Measurements from ENCODE around the gene SLC5A12.
"Not testable (repeated sequence)": the region's sequence is repeated elsewhere in the genome, so short reads cannot be mapped to it uniquely, and the experiment has no call there.

The SLC5A12 gene

DNA sequence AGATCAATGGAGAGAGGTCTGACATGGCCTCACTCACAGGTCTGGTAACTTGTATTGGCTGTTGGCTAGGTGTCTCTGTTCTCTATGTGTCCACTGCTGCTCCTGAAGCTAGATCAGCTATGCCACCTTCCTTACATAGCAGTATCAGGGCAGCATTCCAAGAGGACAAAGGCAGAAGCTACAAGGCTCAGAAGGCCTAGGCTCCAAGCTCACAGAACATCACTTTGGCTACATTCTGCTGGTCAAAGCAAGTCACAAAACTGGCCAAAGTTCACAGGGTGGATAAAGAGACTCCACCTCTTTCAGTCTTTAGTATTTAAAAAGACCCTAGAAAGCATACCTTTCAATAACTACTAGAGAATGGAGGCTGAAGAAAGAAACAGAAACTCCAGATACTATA, 4.1 kb downstream of the SLC5A12 start:
- no peak for DNase-seq

DNA sequence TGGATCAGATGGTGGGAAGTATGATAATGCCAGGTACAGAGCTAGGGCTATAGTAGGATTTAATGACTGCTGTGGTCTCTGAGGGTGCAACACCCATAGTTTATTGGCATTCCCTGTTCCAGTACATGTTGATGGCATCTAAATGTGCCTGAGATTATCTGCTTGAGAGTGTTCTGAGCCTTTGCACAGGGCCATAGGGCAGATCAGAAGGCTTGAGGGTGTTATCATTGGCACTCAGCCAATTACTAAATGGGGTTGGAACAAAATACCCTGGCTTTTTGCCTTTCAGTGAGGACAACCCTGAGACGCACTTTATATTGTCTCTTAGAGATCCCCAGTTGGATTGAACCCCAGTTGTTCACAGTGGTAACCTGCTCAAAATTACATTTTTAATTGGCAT, 6.7 kb downstream of the SLC5A12 start:
- no peak for DNase-seq

DNA sequence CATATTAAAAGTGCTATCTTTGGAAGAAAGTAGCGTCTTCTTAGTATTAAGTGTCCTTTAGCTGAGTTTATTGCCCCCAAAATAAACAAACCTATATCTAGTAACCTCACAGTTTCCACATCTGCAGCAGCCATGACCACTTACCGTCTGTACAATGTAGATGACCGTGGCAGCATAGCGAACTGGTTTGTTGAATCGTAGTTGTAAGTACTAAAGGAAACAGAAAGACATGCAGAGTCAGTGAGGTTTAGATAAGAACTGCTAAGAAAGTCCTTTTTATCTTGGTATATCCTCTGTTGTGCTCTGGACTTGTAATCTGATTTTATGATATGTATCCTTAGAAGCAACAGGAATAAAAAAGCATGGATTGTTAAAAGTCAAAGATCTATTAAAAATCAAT, 9.4 kb downstream of the SLC5A12 start:
- DNase-seq: no peak

DNA sequence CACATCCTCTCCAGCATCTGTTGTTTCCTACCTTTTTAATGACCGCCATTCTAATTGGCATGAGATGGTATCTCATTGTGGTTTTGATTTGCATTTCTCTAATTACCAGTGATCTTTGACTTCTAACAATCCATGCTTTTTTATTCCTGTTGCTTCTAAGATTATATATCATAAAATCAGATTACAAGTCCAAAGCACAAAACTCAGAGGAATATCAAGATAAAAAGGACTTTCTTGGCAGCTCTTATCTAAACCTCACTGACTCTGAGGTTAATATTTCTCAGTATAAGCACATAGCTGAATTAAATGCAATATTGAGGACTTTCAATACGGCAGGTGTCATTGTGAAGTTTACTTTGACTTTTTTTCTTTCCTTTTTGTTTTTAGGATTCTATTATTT, 11.4 kb downstream of the SLC5A12 start:
- DNase-seq: no peak

DNA sequence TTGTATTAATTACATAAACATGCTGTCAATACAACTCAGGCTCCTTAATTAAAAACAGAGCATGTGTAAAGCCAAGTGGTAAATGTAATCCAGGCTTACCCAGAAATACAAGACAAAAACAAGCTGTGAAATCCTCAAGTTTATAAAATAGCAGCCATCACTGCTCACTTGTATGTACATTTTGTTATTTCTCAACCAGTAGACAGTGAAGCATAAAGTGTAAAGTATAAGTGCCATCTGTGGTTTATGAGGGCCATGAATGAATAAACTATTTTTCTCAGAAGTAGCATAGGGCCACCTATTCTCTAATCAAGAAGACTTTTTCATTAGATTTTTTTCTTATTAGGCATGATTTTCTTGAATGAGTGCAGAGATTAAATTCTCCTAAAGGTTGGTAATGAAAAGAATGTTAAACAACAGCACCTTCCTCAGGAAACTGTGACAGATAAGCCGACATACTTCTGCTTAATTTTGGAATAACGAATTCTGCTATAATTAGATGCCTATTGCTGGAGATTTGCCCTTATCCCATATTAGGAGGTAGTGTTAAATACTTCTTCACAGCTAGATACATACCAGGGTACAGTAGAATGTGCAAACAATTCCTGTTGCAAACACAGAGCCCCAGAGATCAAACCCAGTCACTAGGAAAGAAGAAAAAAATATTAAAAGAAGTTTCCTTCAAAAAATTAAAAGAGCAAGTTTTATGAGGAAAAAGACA, 13.0 kb downstream of the SLC5A12 start:
- DNase-seq: no peak

DNA sequence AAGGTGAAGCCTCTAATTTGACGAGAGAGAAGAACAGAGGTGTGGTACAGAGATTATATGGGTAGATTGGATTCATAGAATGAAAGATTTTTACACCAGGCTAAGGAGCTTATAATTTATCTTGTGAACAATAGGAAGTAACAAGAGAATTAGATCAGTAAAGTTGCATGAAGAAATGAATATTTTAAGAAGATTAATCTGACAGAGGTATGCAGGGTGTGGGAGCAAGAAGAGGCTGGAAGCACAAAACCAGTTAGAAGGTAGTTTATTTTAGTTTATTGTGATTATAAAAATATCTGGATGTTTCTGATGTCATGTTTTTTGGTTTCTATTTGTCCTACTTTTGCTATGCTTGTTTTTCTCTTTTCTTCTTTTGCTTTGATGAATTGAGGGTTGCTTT, 15.7 kb downstream of the SLC5A12 start:
- DNase-seq: no peak

DNA sequence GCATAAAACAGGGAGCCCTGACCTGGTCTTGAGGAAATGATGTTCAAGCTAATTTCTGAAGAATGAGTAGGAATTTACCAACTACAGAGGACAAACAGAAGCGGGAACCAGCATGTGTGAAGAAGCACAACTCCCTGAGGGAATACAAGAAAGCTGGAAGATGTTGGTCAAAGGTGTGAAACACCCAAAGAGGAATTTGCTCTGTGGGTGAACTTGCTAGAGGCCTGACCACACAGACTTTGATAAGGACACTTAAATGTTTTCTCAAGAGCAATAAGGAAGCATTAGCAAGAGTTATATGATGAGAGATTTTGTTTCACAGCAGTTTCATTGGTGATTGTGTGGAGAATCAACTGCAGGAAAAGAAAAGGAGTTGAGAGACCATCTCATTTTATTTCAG, 17.6 kb downstream of the SLC5A12 start:
- DNase-seq: no peak

DNA sequence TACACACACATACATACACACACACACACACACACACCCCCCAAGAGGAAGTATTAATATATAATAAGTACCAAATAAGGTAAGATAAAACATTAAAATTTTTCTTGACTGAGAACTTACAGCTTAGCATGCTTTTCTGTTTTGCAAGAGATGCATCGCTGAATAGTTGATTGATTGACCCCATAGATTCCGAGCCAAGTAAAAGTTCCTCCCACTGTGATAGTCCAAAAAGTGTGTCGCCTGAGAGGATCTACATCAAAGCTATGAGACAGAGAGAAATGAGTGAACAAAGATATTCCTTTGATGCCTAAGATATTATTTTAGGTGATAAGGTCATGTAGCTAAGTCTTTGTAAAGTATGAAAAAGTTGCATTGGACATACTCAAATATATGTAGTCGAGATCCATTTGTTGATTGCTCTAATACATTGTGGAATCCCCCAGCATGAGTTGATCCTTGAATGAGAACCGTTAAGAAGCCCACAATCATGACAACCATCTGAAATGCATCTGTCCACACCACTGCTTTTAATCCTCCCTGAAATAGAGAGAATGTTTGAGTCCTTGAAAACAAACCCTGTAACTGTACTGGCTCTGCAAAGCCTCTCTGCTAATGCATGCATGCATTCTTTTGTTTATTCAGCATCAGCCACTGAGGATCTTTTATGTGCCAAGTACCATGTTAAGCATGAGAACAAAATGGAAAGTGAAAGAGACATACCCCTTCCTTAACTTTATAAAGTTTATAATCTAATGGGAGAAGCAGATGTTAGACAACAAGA, 18.3 kb downstream of the SLC5A12 start:
- DNase-seq: no peak

DNA sequence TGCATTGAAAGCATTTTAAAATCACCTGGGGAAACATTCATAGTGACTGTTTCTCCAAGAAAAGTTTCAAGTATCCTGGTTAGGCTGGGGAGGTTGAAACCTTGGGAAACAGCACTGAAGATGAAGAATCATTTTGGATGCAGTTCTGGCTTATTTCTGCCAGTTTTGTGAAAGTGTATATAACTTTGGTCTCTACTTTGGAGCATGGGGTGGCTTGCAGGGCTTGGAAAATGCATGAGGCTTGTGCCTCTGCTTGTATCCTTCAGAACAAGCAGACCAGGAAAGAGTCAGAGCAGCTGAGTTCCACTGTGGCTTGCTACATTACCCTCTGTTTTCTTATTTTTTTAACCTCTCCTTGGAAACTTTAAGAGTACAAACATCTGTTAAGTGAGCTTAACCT, 19.5 kb downstream of the SLC5A12 start:
- no peak for DNase-seq

DNA sequence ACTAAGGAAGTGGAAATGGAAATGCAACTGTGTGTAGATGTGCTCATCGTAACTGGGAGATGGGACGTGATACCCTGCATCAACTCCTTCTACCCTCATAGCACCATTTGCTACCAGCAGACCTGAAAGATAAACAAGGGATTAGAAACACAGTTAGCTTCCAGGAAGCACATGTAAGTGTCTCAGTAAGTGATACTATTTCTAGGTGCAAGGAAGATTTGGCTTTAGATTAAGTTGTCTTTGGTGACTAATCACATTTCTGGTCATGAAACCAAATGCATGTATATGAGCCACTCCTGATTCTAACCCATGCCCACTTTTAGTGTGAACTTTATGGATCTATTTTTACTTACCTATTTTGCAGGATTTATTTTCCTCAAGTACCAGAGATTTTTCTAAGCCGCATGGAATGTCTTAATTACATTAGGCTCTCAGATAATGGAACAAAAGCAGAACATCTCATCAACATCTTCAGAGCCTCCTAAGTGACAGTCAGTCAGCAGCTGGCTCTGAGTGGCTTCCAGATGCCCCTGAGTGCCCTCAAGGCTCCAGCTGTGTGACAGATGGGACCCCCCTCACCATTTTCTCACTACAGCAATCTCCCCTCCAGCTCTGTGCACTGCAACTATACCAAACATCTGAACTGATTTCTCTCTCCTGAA, 21.2 kb downstream of the SLC5A12 start:
- peak; percentile 45 for DNase-seq

DNA sequence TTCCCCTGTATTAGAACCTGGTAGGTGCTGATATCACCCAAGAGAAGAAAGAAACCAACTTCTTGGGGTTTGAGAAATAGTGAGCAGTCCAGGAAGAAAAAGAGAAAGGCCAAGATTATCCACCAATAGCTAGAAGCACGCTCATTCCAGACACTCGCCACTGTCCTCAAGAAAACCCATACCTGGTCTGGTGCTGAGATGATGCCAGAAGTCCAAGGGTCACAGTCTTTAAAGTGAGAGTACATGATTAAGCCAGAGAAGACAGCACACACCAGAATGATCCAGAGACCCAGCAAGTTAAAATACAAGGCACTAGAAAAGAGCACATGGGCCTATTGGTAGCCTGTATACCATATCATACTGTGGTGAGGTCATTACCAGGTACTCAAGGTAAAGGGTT, 23.6 kb downstream of the SLC5A12 start:
- no peak for DNase-seq

DNA sequence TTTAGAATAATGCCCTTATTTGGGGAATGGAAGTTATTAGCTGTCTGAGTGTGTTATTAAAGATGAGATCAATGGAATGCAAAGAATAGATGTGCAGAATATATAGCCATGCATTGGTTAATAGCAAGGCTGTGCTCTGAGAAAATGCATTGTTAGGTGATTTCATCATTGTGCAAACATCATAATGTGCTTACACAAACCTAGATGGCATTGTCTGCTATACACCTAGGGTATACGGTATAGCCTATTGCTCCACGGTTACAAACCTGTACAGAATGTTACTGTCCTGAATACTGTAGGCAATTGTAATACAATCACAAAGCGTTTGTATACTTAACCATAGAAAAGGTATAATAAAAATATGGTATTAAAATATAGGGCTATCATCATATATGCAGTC, 25.5 kb downstream of the SLC5A12 start:
- no peak for DNase-seq

DNA sequence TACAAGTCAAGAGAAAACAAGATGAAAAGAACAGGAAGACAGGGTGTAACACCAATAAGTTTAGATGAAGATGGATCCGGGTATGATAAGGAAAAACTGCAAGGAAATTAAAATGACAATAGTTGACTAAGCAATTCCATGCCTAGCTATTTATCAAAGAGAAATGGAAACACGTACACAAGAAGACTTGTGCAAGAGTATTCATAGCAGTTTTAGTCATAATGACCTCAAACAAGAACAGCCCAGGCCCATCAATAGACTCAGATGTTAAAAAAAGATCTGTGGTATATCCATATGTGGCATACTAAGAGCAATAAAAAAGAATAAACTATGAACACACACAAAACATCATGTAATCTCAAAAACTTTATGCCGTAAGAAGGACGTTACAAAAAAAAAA, 33.2 kb downstream of the SLC5A12 start:
- no peak for DNase-seq

DNA sequence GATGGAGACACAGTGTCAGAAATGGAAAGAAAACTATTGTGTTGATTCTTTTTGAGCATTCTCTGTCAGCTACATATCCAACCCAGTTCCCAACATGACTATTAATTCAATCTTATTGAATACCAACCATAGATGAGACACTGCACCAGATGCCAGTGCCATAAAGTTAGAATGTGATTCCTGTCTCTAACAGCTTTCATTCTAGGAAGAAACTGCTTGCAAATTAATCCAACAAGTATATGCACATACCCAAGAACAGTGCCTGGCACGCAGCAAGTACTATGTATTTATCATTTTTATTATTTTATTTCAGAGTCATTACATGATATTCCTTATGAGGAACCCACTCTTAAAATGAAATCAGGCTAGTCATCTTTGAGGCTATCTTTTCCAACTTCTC, 34.5 kb downstream of the SLC5A12 start:
- no peak for DNase-seq

DNA sequence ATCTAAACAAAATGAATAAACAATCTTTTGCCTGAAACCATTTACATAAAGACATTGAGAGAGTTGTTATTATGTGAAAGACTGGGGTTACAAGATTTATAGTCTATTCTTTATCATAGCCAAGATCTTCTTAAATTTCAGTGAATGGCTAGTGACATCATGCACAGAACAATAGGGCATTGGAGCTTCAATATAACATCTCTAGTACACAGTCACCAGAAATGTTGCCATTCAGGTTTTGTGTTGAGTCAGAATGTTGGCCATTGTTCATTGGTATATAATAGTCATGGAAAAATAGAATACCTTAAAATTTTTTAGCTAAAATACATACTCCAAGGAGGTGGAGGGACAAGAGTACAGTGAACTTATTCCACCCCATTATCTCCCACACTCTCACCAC, 44.3 kb downstream of the SLC5A12 start:
- DNase-seq: no peak

DNA sequence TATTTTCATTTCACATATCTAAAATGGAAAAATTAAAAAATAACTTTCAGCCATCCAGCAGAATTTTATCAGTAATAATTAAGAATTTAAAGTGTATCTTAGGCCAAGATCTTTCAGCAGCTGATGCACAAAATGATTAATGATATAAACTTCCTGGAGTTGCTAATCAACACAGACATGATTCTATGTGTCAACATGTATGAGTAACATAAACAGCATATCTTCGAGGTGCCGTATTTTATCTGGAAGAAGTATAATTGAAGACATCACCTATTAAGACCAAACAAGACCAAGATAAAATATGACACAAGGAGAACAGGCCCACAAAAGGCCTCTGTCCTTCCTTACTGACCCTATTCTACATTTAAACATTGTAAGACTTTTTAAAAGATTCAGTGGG, 45.2 kb downstream of the SLC5A12 start:
- no peak for DNase-seq

DNA sequence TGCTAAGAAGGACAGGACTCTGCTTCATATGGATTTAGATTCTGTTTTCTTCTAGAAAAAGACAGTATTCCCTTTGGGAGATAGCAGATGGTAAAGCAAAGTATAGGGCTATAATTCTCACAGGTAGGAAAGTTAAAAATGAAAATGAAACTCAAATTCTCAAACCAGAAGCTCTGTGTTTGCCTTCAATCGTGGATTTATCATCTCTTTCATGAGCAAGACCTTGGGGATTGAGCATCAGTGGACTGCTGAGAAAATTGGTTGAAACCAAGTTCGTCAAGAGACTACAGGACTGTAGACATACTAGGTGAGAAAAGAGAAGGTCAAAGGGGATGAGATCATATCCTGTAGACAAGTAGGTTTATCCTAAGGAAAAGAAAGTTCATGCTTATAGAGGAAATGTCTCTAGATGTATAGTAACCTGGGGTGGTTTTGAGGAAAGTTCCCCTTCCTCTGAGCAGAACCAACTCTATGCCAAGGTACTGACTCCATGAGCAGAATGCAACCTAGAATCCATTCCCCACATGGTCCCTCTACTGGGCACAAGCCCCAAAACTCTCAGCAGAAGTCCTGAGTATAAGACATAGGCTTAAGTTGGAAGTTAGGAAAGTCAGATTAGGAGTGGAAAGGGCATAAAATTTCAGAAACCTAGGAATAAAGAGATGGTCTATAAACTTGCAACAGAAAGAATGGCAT, 46.5 kb downstream of the SLC5A12 start:
- no peak for DNase-seq

DNA sequence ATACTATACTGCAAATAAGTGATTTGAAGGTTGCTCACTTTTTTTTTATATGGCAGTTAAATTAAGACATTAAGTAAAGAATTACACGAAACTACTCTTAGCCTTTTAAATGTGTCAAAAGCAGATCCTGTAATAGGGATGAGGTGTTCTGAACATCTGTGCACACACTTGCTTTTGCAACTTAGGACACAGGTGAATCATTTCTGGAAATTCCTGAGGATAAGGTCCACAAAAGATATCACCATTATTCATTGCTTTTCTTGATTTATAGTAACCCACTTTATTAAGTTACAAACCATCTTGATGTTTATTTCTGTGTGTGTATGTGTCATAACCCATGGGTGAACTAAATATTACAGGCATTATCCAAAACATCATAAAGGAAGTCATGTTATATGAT, 55.9 kb downstream of the SLC5A12 start:
- DNase-seq: no peak

DNA sequence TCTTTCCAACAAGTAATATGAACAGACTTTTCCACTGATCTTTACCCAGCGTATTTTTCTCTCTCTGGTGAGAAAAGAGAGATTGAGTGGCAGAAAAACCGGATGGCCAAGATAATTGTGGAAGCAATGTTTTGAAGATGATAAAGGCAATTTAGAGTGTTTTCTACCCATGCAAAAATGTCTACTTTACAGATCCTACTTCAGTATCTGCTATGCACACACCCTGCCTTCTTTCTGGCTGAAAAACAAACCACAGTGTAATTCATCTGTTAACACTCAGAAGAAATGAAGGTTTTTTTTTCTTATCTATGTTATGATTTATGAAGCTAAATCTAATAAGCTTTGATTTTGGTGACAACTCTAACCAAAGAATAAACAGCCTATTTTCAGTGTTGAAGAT, 56.8 kb downstream of the SLC5A12 start:
- DNase-seq: no peak

DNA sequence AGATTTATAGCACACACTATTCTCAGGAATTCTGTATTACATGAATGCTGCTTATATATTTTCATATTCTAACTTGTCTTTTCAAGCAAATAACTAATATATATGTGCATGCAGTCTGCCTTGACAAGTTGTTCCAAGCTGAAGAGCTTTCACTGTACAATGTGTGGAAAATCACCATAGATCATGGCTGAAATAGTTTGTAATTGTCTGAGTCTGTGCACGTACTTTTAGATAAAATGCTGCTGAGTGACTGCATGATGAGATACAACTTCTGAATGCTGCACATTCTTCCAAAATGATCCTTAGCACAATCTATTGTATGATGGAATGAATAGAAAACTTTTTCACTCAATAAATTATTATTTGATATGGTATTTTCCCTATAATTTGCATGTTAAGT, 58.9 kb downstream of the SLC5A12 start:
- no peak for DNase-seq

DNA sequence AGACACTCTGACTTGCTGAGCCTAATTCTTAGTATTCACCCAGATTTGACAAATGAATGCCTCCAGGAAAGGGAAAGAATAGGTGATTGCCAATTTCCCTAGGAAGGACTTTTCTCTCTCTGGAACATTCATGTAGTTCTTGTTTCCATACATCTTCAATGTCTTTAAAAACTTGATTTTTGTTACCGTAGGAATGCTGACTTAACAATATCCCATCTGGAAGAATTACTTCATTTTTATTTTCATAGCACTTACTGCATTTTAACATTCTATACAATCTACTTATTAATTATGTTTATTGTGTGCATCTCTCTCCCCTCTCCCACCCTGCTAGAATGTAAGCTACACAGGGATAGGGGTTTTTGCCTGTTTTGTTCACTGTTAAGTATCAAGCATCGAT, 66.6 kb downstream of the SLC5A12 start:
- DNase-seq: no peak

DNA sequence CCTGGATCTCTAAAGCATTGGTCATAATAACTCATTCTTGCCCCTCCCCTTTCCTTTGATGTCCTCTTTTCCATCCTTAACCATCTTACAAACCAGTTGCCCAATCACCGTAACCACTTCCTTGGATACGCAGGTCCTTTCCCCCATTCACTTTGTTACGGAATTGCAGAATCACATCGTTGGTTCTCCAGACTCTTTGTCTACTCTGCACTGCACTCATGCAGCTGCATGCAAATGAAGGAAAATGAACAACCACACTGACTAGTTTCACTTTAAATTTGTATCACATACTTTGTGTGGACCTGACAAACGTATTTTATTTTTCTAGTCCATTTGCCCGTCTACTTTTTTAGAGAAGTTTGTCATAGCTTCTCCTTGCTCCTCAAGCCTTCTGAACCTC, 69.9 kb downstream of the SLC5A12 start:
- no peak for DNase-seq

DNA sequence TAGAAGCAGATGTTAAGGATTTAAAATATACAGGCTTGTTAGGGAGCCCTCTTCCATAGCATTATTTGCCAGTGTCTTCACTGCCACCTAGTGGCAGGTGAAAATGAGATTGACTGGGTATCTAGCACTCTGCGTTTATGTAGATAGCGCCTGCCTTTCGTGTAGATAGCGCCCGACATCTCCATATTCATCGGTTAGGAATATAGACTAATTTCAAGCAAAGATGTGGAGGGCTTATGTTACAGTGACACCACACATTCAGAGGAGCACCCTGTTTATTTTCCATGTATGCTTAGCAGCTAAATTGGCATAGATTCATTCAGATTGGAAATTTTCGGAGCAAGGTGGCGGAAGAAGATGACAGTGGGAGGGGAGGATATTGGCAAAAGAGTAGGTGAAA, 72.0 kb downstream of the SLC5A12 start:
- peak; percentile 34 for DNase-seq

DNA sequence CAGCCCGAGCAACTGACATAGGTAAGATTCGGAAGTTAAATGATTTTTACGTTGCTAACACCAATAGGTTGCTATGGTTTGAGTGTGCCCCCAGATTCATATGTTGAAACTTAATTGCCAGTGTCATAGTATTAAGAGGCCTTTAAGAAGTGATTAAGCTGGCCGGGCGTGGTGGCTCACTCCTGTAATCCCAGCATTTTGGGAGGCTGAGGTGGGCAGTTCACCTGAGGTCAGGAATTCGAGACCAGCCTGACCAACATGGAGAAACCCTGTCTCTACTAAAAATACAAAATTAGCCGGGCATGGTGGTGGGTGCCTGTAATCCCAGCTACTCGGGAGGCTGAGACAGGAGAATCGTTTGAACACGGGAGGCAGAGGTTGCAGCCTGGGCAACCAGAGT, 78.5 kb downstream of the SLC5A12 start:
- not testable (repeated sequence) for DNase-seq

Measured in NCI-H524 treated with DMSO at 0.1 percent for 48 hours (cell line).